Caco-2 (cell line): ENCODE results near the gene CALB2. TPM values are rescaled to one million over a fixed set of nuclear protein-coding genes. Genes with fewer than 3 reads are reported as not detected.

Experiments used
- BruUV-seq: library from RNA; stranded (reverse); fragments of 400-500 nt; replicated peaks from 2 replicates; lab custom pipeline; 2021; lab: Mats Ljungman, UMichigan
- CTCF ChIA-PET: fragments of 300-600 bp; sonication (Branson Sonifier 250); formaldehyde crosslinking; loops from one replicate; lab custom pipeline; 2022; ENCODE audit warnings: antibody characterized with exemption; lab: Charles Lee
- POLR2A ChIA-PET: fragments of 300-600 bp; sonication (Branson Sonifier 250); formaldehyde crosslinking; loops from one replicate; lab custom pipeline; 2022; ENCODE audit warnings: antibody characterized with exemption; lab: Charles Lee
- DNase-seq, 2 experiments: peaks; one replicate each; pipeline versions ENCODE4 v3.0.0 to v3.0.0-alpha.2; 2020 to 2022
- H3K27me3 ChIP-seq: replicated peaks from 2 replicates; pipeline ENCODE4 v1.6.0; 2011; ENCODE audit warnings: low read length; ENCODE audit not compliant: control insufficient read depth, insufficient read depth
- H3K36me3 ChIP-seq: 2 replicates; pipeline ENCODE4 v1.5.1; 2011; ENCODE audit warnings: low read length; ENCODE audit not compliant: control insufficient read depth, insufficient read depth
- H3K4me1 ChIP-seq: fragments of 250-450 bp; sonication (Bioruptor Pico); 2 replicates; pipeline ENCODE4 v1.5.1; 2020; ENCODE audit warnings: mild to moderate bottlenecking
- H3K4me3 ChIP-seq: 2 replicates; pipeline ENCODE4 v1.5.1; 2011; ENCODE audit warnings: low read depth, mild to moderate bottlenecking, control low read depth, low read length
- H3K9me3 ChIP-seq: fragments of 250-450 bp; sonication (Bioruptor Pico); 2 replicates; pipeline ENCODE4 v1.5.1; 2020; ENCODE audit warnings: mild to moderate bottlenecking, moderate library complexity
- H3K27ac Mint-ChIP-seq: one replicate; pipeline ENCODE4 v1.8.0; 2022; ENCODE audit warnings: mixed read lengths; ENCODE audit not compliant: unreplicated experiment
- H3K27me3 Mint-ChIP-seq: one replicate; pipeline ENCODE4 v1.8.0; 2022; ENCODE audit warnings: mixed read lengths; ENCODE audit not compliant: insufficient read depth, unreplicated experiment
- H3K36me3 Mint-ChIP-seq: one replicate; pipeline ENCODE4 v1.8.0; 2022; ENCODE audit warnings: mild to moderate bottlenecking, mixed read lengths; ENCODE audit not compliant: insufficient read depth, unreplicated experiment
- H3K4me1 Mint-ChIP-seq: one replicate; pipeline ENCODE4 v1.8.0; 2022; ENCODE audit warnings: low read depth, mixed read lengths; ENCODE audit not compliant: unreplicated experiment
- H3K4me3 Mint-ChIP-seq: one replicate; pipeline ENCODE4 v1.8.0; 2022; ENCODE audit warnings: mild to moderate bottlenecking, moderate library complexity, mixed read lengths; ENCODE audit not compliant: unreplicated experiment
- H3K9me3 Mint-ChIP-seq: one replicate; pipeline ENCODE4 v1.8.0; 2022; ENCODE audit warnings: mixed read lengths; ENCODE audit not compliant: unreplicated experiment
- CTCF ChIP-seq, 2 experiments: fragments of 200-600 bp in 1 of 2; IDR thresholded peaks; 1 replicate in 1 of 2; 2 replicates in 1 of 2; pipeline versions ENCODE4 v1.5.1 to v1.8.0; 2011 to 2022; ENCODE audit warnings: antibody characterized with exemption in 1 of 2, control low read depth in 1 of 2, inconsistent platforms in 1 of 2, low read depth in 1 of 2, low read length in 1 of 2, mild to moderate bottlenecking in 1 of 2, moderate library complexity in 1 of 2; ENCODE audit not compliant: insufficient read depth in 1 of 2, severe bottlenecking in 1 of 2, unreplicated experiment in 1 of 2
- intact Hi-C: fragments of 100-400 bp; cut with micrococcal nuclease; formaldehyde crosslinking; loops from one replicate; pipeline ENCODE4 v1.10.0; 2022; ENCODE audit not compliant: unreplicated experiment
- total RNA-seq: library from RNA; stranded (reverse); gene quantifications from 2 replicates; pipeline ENCODE4 v1.2.3, GENCODE V29; 2022

CALB2 gene
- total RNA-seq, 1 experiment from 2014 or later: not detected

GRCh38 chr16:71424626-71425025 lies 66.1 kb downstream of the CALB2 start:
- no peak overlapping the region for H3K27ac Mint-ChIP-seq
- intact Hi-C loops: no loop called here

GRCh38 chr16:71425746-71426068 lies 67.2 kb downstream of the CALB2 start:
- Mint-ChIP-seq H3K36me3 (no peaks in the 10 kb centered on the region), H3K27ac (no peak overlapping the region), H3K4me3 (no peak overlapping the region), H3K27me3 (peaks cover 25% of the 10 kb centered on the region), H3K4me1 (no peaks in the 10 kb centered on the region), H3K9me3 (peaks cover 10% of the 10 kb centered on the region)
- no peak for DNase-seq
- no peak for TF ChIP-seq CTCF (IDR thresholded peaks at IDR 0.05; ENCODE audit: insufficient read depth in 1 of 2, low read depth in 1 of 2, low read length in 1 of 2, severe bottlenecking in 1 of 2, unreplicated experiment in 1 of 2)
- BruUV-seq: no TSS peak
- intact Hi-C loops: no loop called here
- POLR2A ChIA-PET: interaction anchor here (0.7 kb wide), 1 partner anchor 938 kb away, joined by 5 read pairs; no protein-coding TSS in a partner anchor
- CTCF ChIA-PET: no interaction called here
- H3K9me3 ChIP-seq: peaks cover 11% of the 10 kb centered on the region
- peaks cover 1% of the 10 kb centered on the region for H3K27me3 ChIP-seq
- no peaks in the 10 kb centered on the region for H3K4me1 ChIP-seq
- no peaks in the 10 kb centered on the region for H3K36me3 ChIP-seq
- no peak overlapping the region for H3K4me3 ChIP-seq

More at GRCh38 chr16:71424626-71425025, 66.1 kb downstream of the CALB2 start:
- BruUV-seq: no TSS peak
- no peak for TF ChIP-seq CTCF (IDR thresholded peaks at IDR 0.05; ENCODE audit: insufficient read depth in 1 of 2, low read depth in 1 of 2, low read length in 1 of 2, severe bottlenecking in 1 of 2, unreplicated experiment in 1 of 2)
- ChIA-PET POLR2A (no interaction called here), CTCF (interaction anchor here (1.6 kb wide), 1 partner anchor 12 kb away, joined by 5 read pairs; no protein-coding TSS in a partner anchor)
- no peak overlapping the region for H3K4me3 ChIP-seq
- Mint-ChIP-seq H3K4me3 (no peak overlapping the region), H3K36me3 (no peaks in the 10 kb centered on the region), H3K4me1 (no peaks in the 10 kb centered on the region), H3K27me3 (peaks cover 29% of the 10 kb centered on the region), H3K9me3 (peaks cover 10% of the 10 kb centered on the region)
- peaks cover 1% of the 10 kb centered on the region for H3K27me3 ChIP-seq
- H3K4me1 ChIP-seq: no peaks in the 10 kb centered on the region
- peaks cover 11% of the 10 kb centered on the region for H3K9me3 ChIP-seq
- no peak for DNase-seq
- no peaks in the 10 kb centered on the region for H3K36me3 ChIP-seq

- Mint-ChIP-seq H3K36me3 (no peaks in the 10 kb centered on the region), H3K4me1 (no peaks in the 10 kb centered on the region), H3K27ac (no peak overlapping the region), H3K9me3 (peaks cover 10% of the 10 kb centered on the region), H3K4me3 (no peak overlapping the region), H3K27me3 (peaks cover 23% of the 10 kb centered on the region)
- BruUV-seq: no TSS peak
- intact Hi-C loops: no loop called here
- Histone ChIP-seq H3K4me3 (no peak overlapping the region), H3K9me3 (peaks cover 9% of the 10 kb centered on the region), H3K36me3 (no peaks in the 10 kb centered on the region), H3K27me3 (peaks cover 1% of the 10 kb centered on the region), H3K4me1 (no peaks in the 10 kb centered on the region)
- ChIA-PET POLR2A (no interaction called here), CTCF (no interaction called here)
- TF ChIP-seq CTCF (IDR thresholded peaks at IDR 0.05; ENCODE audit: insufficient read depth in 1 of 2, low read depth in 1 of 2, low read length in 1 of 2, severe bottlenecking in 1 of 2, unreplicated experiment in 1 of 2): no peak
- no peak for DNase-seq
Observed at GRCh38 chr16:71426069-71426879, 67.8 kb downstream of the CALB2 start.
